ENCODE data around the gene PPP4C.
"Not testable (repeated sequence)": the region's sequence is repeated elsewhere in the genome, so short reads cannot be mapped to it uniquely, and the experiment has no call there.

Gene PPP4C

GRCh38 chr16:30075503-30076275 is at the start of gene PPP4C:
PPP4C (plus strand) TSS chr16:30075994; CDS start chr16:30076378, 384 bp downstream.
- DNase-seq (ENCODE audit: low spot score): peak; percentile 83

- DNase-seq (ENCODE audit: low spot score): no peak
Measured at GRCh38 chr16:30026449-30026848, 49.3 kb upstream of the PPP4C start.

- DNase-seq (ENCODE audit: low spot score): no peak
Measured at GRCh38 chr16:30027588-30028437, 48.0 kb upstream of the PPP4C start.

- no peak for DNase-seq (ENCODE audit: low spot score)
Measured at GRCh38 chr16:30028438-30029076, 47.2 kb upstream of the PPP4C start.

GRCh38 chr16:30030011-30030685 is 45.6 kb upstream of the PPP4C start:
- DNase-seq (ENCODE audit: low spot score): no peak

GRCh38 chr16:30030841-30031413 is 44.9 kb upstream of the PPP4C start, which contains the start of gene TLCD3B:
TLCD3B (minus strand) TSS chr16:30031271; CDS start chr16:30030527, 744 bp downstream.
- DNase-seq (ENCODE audit: low spot score): no peak

GRCh38 chr16:30031477-30031918 is 44.3 kb upstream of the PPP4C start:
- DNase-seq (ENCODE audit: low spot score): no peak

GRCh38 chr16:30032083-30032819 is 43.5 kb upstream of the PPP4C start:
- peak; percentile 47 for DNase-seq (ENCODE audit: low spot score)

- DNase-seq (ENCODE audit: low spot score): no peak
Measured at GRCh38 chr16:30033270-30033669, 42.5 kb upstream of the PPP4C start.

GRCh38 chr16:30040221-30040620 is 35.6 kb upstream of the PPP4C start:
- DNase-seq (ENCODE audit: low spot score): no peak

GRCh38 chr16:30040690-30041089 is 35.1 kb upstream of the PPP4C start:
- not testable (repeated sequence) for DNase-seq (ENCODE audit: low spot score)

- DNase-seq (ENCODE audit: low spot score): no peak
Measured at GRCh38 chr16:30041841-30042240, 34.0 kb upstream of the PPP4C start.

- DNase-seq (ENCODE audit: low spot score): no peak
Measured at GRCh38 chr16:30046178-30046577, 29.6 kb upstream of the PPP4C start.

- DNase-seq (ENCODE audit: low spot score): no peak
Measured at GRCh38 chr16:30046588-30046987, 29.2 kb upstream of the PPP4C start.

GRCh38 chr16:30049871-30050270 is 25.9 kb upstream of the PPP4C start:
- DNase-seq (ENCODE audit: low spot score): peak; percentile 75

- no peak for DNase-seq (ENCODE audit: low spot score)
Measured at GRCh38 chr16:30051518-30051917, 24.3 kb upstream of the PPP4C start.

GRCh38 chr16:30052671-30053372 is 23.0 kb upstream of the PPP4C start:
- peak; percentile 63 for DNase-seq (ENCODE audit: low spot score)

- DNase-seq (ENCODE audit: low spot score): no peak
Measured at GRCh38 chr16:30053376-30054015, 22.3 kb upstream of the PPP4C start.

GRCh38 chr16:30054451-30054850 is 21.3 kb upstream of the PPP4C start:
- no peak for DNase-seq (ENCODE audit: low spot score)
